ENCODE measurements around the gene PEX11A. TPM values are rescaled to one million over a fixed set of nuclear protein-coding genes. Genes with fewer than 3 reads are reported as not detected.

Gene PEX11A
- polyA plus RNA-seq, 4 donors: 10.5 to 19.2 (median 16.8) TPM

- 94 to 95% (median 95%) methylated on average over 15 to 18 of the region's 18 CpGs for WGBS, 3 donors
- FAIRE-seq (no peak), DNase-seq (no peak)
- Histone ChIP-seq H3K9me3 (ENCODE audit: control insufficient read depth in 2 of 2, insufficient read depth in 1 of 2, low read depth in 1 of 2, low read length in 1 of 2) (peaks cover 0 to 5% of the 10 kb centered on the region in 2 donors), H3K36me3 (ENCODE audit: control insufficient read depth in 3 of 3, insufficient read depth in 2 of 3, low read depth in 1 of 3, low read length in 3 of 3) (peaks cover 0 to 46% (median 0%) of the 10 kb centered on the region in 3 donors), H3K27ac (ENCODE audit: low read depth in 1 of 3, low read length in 2 of 3) (no peak overlapping the region), H3K4me1 (ENCODE audit: control insufficient read depth in 3 of 3, insufficient read depth in 2 of 3, low read depth in 1 of 3, low read length in 2 of 3) (no peaks in the 10 kb centered on the region), H3K27me3 (ENCODE audit: control insufficient read depth in 3 of 3, insufficient read depth in 3 of 3, low read length in 3 of 3) (no peaks in the 10 kb centered on the region), H3K4me3 (ENCODE audit: low read depth in 1 of 3, low read length in 3 of 3) (no peak overlapping the region)
Observed at GRCh38 chr15:89632563-89633430, 57.8 kb downstream of the PEX11A start.

- FAIRE-seq: no peak
- no peak overlapping the region for H3K27ac ChIP-seq (ENCODE audit: low read depth in 1 of 3, low read length in 2 of 3)
- no peak overlapping the region for H3K4me3 ChIP-seq (ENCODE audit: low read depth in 1 of 3, low read length in 3 of 3)
- peaks cover 0 to 54% (median 2%) of the 10 kb centered on the region in 3 donors for H3K36me3 ChIP-seq (ENCODE audit: control insufficient read depth in 3 of 3, insufficient read depth in 2 of 3, low read depth in 1 of 3, low read length in 3 of 3)
- WGBS, 3 donors: 80 to 90% (median 86%) methylated on average over 8 to 10 of the region's 10 CpGs
- no peaks in the 10 kb centered on the region for H3K4me1 ChIP-seq (ENCODE audit: control insufficient read depth in 3 of 3, insufficient read depth in 2 of 3, low read depth in 1 of 3, low read length in 2 of 3)
- H3K27me3 ChIP-seq (ENCODE audit: control insufficient read depth in 3 of 3, insufficient read depth in 3 of 3, low read length in 3 of 3): no peaks in the 10 kb centered on the region
- no peak for DNase-seq
- H3K9me3 ChIP-seq (ENCODE audit: control insufficient read depth in 2 of 2, insufficient read depth in 1 of 2, low read depth in 1 of 2, low read length in 1 of 2): peaks cover 0 to 5% of the 10 kb centered on the region in 2 donors
Observed at GRCh38 chr15:89631902-89632264, 58.7 kb downstream of the PEX11A start.

Other genes starting within 250 kb of the PEX11A start
- 1 to 10 TPM in 2 of 4 donors, under 1 TPM in 2; 0.16 to 2.2 (median 1.3) TPM for gene RHCG, start 194.2 kb downstream of the PEX11A start, polyA plus RNA-seq
- gene TICRR, start 115.3 kb downstream of the PEX11A start, polyA plus RNA-seq: 1 to 10 TPM in 2 of 4 donors, under 1 TPM in 1, not detected in 1; 0.22 to 4.1 (median 3.7) TPM
- 1 to 10 TPM in 2 of 4 donors, under 1 TPM in 1, not detected in 1; 0.27 to 2.1 (median 1.9) TPM for gene KIF7, start 35.3 kb downstream of the PEX11A start, polyA plus RNA-seq
- gene PLIN1, start 11.4 kb downstream of the PEX11A start, polyA plus RNA-seq: 10 to 100 TPM in 1 of 4 donors, 1 to 10 TPM in 2, under 1 TPM in 1; 0.44 to 18.0 (median 4.8) TPM
- under 1 TPM in 2 of 4 donors, not detected in 2; 0.09 to 0.19 TPM for gene WDR93, start 57 bp upstream of the PEX11A start, polyA plus RNA-seq
- 1 to 10 TPM in 1 of 4 donors, under 1 TPM in 2, not detected in 1; 0.69 to 1.1 (median 0.97) TPM for gene MESP1, start 60.5 kb upstream of the PEX11A start, polyA plus RNA-seq
- under 1 TPM in 2 of 4 donors, not detected in 2; 0.34 to 0.39 TPM for gene MESP2, start 85.6 kb upstream of the PEX11A start, polyA plus RNA-seq
- 1,000 to 10,000 TPM; 1,286 to 3,293 (median 2,526) TPM for gene ANPEP, start 124.1 kb upstream of the PEX11A start, polyA plus RNA-seq
- 10 to 100 TPM; 22.7 to 33.3 (median 27.6) TPM for gene AP3S2, start 203.2 kb upstream of the PEX11A start, polyA plus RNA-seq
- gene ARPIN, start 222.2 kb upstream of the PEX11A start, polyA plus RNA-seq: 10 to 100 TPM; 11.9 to 37.1 (median 17.9) TPM

All from small intestine (tissue), 7 donors.